ENCODE data around the gene TMCO2. TPM values are rescaled to one million over a fixed set of nuclear protein-coding genes. Genes with fewer than 3 reads are reported as not detected.

TMCO2 gene
- total RNA-seq, 1 experiment from 2014 or later: not detected

DNA sequence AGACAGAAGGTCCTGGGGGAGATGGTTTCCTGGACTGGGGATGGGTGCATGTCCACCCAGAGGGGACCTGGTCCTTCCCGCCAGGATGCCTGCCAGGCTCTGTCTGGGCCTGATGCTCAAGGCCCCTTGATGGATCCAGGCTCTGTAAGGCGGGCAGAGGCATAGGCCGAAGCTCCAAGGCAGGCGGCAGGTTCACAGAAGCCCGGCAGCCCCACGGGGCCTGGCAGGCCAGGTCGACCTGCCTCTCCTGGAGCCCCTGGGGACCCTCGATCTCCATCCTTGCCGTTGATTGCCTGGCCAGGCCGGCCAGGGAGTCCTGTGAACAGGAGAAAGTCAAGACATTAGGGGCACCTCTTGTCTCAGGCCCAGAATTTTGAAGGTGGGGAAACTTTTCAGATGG is 53.3 kb downstream of the TMCO2 start:
- no peak overlapping the region for H3K27ac ChIP-seq
- H3K27me3 ChIP-seq (replicated peaks): 0 out of 2 replicates have a peak, but pooled peaks cover 5% of the 10 kb centered on the region
- DNase-seq (ENCODE audit: low read depth in 1 of 2, low spot score in 2 of 2): no peak
- H3K9me3 ChIP-seq (replicated peaks): no peaks in the 10 kb centered on the region
- no peaks in the 10 kb centered on the region for H3K4me1 ChIP-seq (replicated peaks)
- no peaks in the 10 kb centered on the region for H3K36me3 ChIP-seq
- no peak overlapping the region for H3K4me3 ChIP-seq

Other genes with a start within 250 kb of the TMCO2 start
- gene CAP1, start 207.2 kb upstream of the TMCO2 start, total RNA-seq (2014; rRNA removed; shearing (Covaris generic)): 331 and 642 TPM in 2 replicates
- 85.2 and 109 TPM in 2 replicates for gene PPT1, start 150.7 kb upstream of the TMCO2 start, total RNA-seq (2014; rRNA removed; shearing (Covaris generic))
- 14.3 and 19.6 TPM in 2 replicates for gene RLF, start 86.5 kb upstream of the TMCO2 start, total RNA-seq (2014; rRNA removed; shearing (Covaris generic))
- 91.8 and 112 TPM in 2 replicates for gene ZMPSTE24, start 10.3 kb downstream of the TMCO2 start, total RNA-seq (2014; rRNA removed; shearing (Covaris generic))
- gene COL9A2, start 69.3 kb downstream of the TMCO2 start, total RNA-seq (2014; rRNA removed; shearing (Covaris generic)): 0.06 and 0.39 TPM in 2 replicates
- gene SMAP2, start 125.8 kb downstream of the TMCO2 start, total RNA-seq (2014; rRNA removed; shearing (Covaris generic)): 31.9 and 37.1 TPM in 2 replicates
- 2.3 and 4.2 TPM in 2 replicates for gene ZFP69B, start 202.5 kb downstream of the TMCO2 start, total RNA-seq (2014; rRNA removed; shearing (Covaris generic))
- 4.9 and 5.6 TPM in 2 replicates for gene ZFP69, start 229.4 kb downstream of the TMCO2 start, total RNA-seq (2014; rRNA removed; shearing (Covaris generic))

All from SJSA1 (cell line).